RWPE2 (cell line): ENCODE measurements around the gene INF2.

Source experiments
- ATAC-seq: fragments of 200-7000 bp; cut with Tn5 transposase; 3 replicates; pipeline ENCODE4 v1.9.1; 2021; ENCODE audit warnings: low read depth
- DNase-seq: peaks from one replicate; pipeline ENCODE4 v3.0.0-alpha.2; 2020; ENCODE audit warnings: low spot score
- H3K27ac ChIP-seq: fragments of 450-650 bp; 2 replicates; pipeline ENCODE4 v1.5.1; 2017; ENCODE audit warnings: mild to moderate bottlenecking; ENCODE audit not compliant: poor library complexity, severe bottlenecking
- H3K27me3 ChIP-seq: fragments of 250-450 bp; sonication (Bioruptor Pico); 2 replicates; pipeline ENCODE4 v1.5.1; 2021; ENCODE audit warnings: mild to moderate bottlenecking, moderate library complexity; ENCODE audit not compliant: insufficient read depth, poor library complexity, severe bottlenecking
- H3K36me3 ChIP-seq: fragments of 250-450 bp; sonication (Bioruptor Pico); 2 replicates; pipeline ENCODE4 v1.5.1; 2020; ENCODE audit warnings: low read depth, mild to moderate bottlenecking, moderate library complexity
- H3K4me1 ChIP-seq: fragments of 250-450 bp; sonication (Bioruptor Pico); 2 replicates; pipeline ENCODE4 v1.5.1; 2021; ENCODE audit warnings: mild to moderate bottlenecking, moderate library complexity; ENCODE audit not compliant: insufficient read depth, poor library complexity, severe bottlenecking
- H3K4me3 ChIP-seq: fragments of 250-450 bp; sonication (Bioruptor Pico); 2 replicates; pipeline ENCODE4 v1.5.1; 2021; ENCODE audit warnings: mild to moderate bottlenecking, moderate library complexity; ENCODE audit not compliant: severe bottlenecking
- H3K9me3 ChIP-seq: fragments of 250-450 bp; sonication (Bioruptor Pico); 2 replicates; pipeline ENCODE4 v1.5.1; 2021; ENCODE audit warnings: mild to moderate bottlenecking, moderate library complexity; ENCODE audit not compliant: severe bottlenecking
- TF ChIP-seq, protein P1 (sequence below): fragments of 450-650 bp; IDR thresholded peaks from one replicate; pipeline ENCODE4 v1.5.1; 2017; ENCODE audit warnings: mild to moderate bottlenecking, moderate library complexity; ENCODE audit not compliant: poor library complexity, severe bottlenecking

The INF2 gene

DNA sequence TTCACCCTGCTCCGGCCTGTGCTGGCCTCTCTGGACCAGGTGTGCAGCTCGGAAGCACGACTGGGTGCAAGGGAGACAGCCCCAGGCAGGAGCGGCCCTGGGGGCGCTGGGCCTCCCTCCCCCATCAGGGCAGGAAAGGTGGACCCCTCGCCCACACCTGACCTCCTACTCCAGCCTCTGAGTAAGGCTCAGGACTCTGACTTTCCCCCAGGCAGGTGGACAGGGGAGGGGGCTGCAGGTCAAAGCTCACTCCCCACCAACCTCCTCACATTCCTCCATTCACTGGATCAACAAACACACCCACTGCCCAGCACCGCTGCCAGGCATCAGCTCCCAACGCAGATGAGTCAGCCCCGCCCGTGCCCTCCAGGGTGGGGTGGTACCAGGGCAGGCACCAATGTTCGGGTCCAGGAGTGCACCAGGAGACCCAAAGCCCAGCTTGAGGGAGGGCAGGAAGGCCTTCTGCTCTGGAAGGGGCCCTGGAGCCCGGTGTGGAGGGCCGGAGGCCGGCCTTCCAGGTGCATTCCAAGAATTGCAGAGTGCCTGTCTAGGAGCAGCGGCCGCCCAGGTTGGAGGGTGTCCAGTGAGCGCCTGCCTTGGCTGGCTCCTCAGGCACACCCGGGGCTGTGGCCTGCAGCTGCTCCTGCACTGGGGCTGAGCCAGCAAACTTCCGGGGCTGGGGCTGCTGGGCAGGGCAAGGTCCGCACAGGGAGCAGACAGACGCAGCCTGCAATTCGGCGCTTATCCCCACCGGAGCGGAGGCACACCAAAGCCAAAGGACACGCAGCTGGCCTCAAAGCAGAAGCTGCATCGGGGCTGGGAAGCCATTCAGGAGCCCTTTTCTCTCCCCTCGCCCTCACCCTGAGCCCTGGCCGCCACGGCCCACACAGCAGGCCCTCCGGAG, 1.6 kb upstream of the INF2 start:
- ATAC-seq (peak; percentile 78), DNase-seq (peak; percentile 98)
- Histone ChIP-seq H3K36me3 (peaks cover 24% of the 10 kb centered on the region), H3K9me3 (no peaks in the 10 kb centered on the region), H3K4me3 (peak overlapping the region; percentile 94), H3K4me1 (peaks cover 41% of the 10 kb centered on the region), H3K27ac (peak overlapping the region; percentile 97), H3K27me3 (no peaks in the 10 kb centered on the region)
- TF ChIP-seq, protein P1, sequence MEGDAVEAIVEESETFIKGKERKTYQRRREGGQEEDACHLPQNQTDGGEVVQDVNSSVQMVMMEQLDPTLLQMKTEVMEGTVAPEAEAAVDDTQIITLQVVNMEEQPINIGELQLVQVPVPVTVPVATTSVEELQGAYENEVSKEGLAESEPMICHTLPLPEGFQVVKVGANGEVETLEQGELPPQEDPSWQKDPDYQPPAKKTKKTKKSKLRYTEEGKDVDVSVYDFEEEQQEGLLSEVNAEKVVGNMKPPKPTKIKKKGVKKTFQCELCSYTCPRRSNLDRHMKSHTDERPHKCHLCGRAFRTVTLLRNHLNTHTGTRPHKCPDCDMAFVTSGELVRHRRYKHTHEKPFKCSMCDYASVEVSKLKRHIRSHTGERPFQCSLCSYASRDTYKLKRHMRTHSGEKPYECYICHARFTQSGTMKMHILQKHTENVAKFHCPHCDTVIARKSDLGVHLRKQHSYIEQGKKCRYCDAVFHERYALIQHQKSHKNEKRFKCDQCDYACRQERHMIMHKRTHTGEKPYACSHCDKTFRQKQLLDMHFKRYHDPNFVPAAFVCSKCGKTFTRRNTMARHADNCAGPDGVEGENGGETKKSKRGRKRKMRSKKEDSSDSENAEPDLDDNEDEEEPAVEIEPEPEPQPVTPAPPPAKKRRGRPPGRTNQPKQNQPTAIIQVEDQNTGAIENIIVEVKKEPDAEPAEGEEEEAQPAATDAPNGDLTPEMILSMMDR: no peak

- ATAC-seq (peak; percentile 0; the same call in 1 of the 3 replicates), DNase-seq (no peak)
- TF ChIP-seq, protein P1: no peak
- Histone ChIP-seq H3K27me3 (no peaks in the 10 kb centered on the region), H3K27ac (peak overlapping the region; percentile 97), H3K36me3 (peaks cover 28% of the 10 kb centered on the region), H3K9me3 (no peaks in the 10 kb centered on the region), H3K4me1 (peaks cover 37% of the 10 kb centered on the region), H3K4me3 (peak overlapping the region; percentile 94)
These were observed 811 bp upstream of the INF2 start for GRCh38 chr14:104688505-104689108.

DNA sequence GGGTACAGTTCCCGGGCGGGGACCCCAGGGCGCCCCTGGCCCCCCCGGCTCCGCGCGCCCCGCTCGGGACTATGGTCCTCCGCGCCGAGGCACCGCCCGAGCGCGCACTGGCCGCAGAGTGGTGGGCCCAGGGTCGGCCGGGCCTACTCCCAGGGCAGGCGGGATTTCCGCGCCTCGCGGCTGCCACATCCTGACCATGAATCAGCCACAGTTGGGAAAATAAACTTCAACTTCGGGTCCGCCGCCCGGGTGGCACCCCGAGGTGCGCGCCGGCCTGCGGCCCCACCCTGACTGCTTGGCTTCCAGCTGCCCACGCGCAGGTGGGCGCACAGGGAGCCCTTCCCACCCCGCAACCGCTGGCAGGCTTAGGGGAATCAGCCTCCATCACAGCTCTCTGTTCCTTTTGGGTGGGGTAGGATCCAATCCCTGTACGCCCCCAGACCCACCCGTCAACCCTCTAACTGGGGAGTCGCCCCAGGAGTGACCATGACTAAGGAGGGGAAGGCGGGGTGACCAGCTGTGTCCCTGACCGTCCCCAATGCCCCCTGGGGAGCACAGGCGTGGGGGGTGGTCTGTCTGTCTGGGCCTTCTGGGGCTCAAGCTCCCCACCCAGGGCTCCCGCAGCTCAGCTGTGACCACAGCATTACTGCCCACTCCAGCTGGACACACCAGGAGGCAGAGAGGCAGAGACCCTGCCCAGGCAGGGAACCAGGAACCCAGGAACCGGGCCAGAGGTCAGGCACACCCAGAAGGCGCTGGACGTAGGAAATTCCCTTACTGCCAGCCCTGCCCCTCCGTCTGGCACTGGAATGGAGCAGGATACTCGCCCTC, 678 bp downstream of the INF2 start:
- H3K27me3 ChIP-seq: no peaks in the 10 kb centered on the region
- no peak for ATAC-seq
- no peaks in the 10 kb centered on the region for H3K9me3 ChIP-seq
- peak overlapping the region; percentile 97 for H3K27ac ChIP-seq
- TF ChIP-seq, protein P1: no peak
- H3K36me3 ChIP-seq: peaks cover 37% of the 10 kb centered on the region
- DNase-seq: no peak
- H3K4me1 ChIP-seq: peaks cover 46% of the 10 kb centered on the region
- peak overlapping the region; percentile 94 for H3K4me3 ChIP-seq

DNA sequence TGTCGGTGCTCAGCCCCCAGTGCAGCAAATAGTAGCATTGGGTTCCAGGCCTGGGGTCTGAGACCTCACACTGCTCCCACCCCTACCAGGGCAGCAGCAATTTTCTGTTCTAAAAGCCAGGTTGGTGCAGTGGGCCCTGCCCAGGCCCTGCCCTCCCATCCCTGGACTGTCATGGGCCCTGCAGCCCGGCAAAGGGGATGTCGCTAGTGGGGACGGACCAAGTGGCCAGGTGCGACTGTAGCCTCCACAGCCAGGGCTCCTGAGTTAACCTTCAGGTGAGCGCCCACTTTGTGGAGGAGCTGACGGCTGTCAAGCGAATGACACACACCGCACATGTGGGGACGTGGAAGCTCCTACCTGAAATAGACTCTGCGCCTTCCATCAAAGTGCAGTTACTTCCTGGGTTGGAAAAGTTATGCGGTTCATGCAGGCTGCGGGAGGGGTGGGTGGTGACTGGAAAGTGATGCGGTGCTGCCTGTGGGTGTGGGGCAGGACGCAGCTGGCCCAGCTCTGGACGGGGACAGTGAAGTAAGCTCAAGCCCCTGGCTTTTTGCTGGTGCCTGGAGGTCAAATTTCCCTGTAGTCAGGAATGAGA, 1.5 kb downstream of the INF2 start:
- H3K27me3 ChIP-seq: no peaks in the 10 kb centered on the region
- TF ChIP-seq, protein P1: no peak
- DNase-seq (no peak), ATAC-seq (no peak)
- H3K36me3 ChIP-seq: peaks cover 44% of the 10 kb centered on the region
- H3K9me3 ChIP-seq: no peaks in the 10 kb centered on the region
- H3K4me1 ChIP-seq: peaks cover 48% of the 10 kb centered on the region
- peak overlapping the region; percentile 94 for H3K4me3 ChIP-seq
- H3K27ac ChIP-seq: peak overlapping the region; percentile 97
